ES-I3 (cell line): ENCODE data around the gene JAZF1.
"Not testable (repeated sequence)": the region's sequence is repeated elsewhere in the genome, so short reads cannot be mapped to it uniquely, and the experiment has no call there.

Experiments used
- H3K36me3 ChIP-seq: 2 replicates; pipeline ENCODE4 v1.6.1; 2013; ENCODE audit warnings: mild to moderate bottlenecking, low read length, control low read depth, moderate library complexity; ENCODE audit not compliant: insufficient read depth
- H3K4me1 ChIP-seq: 2 replicates; pipeline ENCODE4 v1.6.1; 2013; ENCODE audit warnings: mild to moderate bottlenecking, control low read depth, low read length; ENCODE audit not compliant: insufficient read depth
- H3K9ac ChIP-seq: 2 replicates; pipeline ENCODE4 v1.6.1; 2013; ENCODE audit warnings: low read depth, mild to moderate bottlenecking, low read length, moderate library complexity
- H3K9me3 ChIP-seq: 2 replicates; pipeline ENCODE4 v1.6.1; 2013; ENCODE audit warnings: mild to moderate bottlenecking, low read length, moderate library complexity; ENCODE audit not compliant: control insufficient read depth, insufficient read depth

Gene JAZF1

GRCh38 chr7:27869056-27869455, 311.5 kb downstream of the JAZF1 start:
- Histone ChIP-seq H3K9ac (no peak overlapping the region), H3K36me3 (no peaks in the 10 kb centered on the region), H3K9me3 (no peaks in the 10 kb centered on the region), H3K4me1 (no peaks in the 10 kb centered on the region)

- no peaks in the 10 kb centered on the region for H3K9me3 ChIP-seq
- no peaks in the 10 kb centered on the region for H3K36me3 ChIP-seq
Measured at GRCh38 chr7:27868131-27868550, 312.5 kb downstream of the JAZF1 start.

GRCh38 chr7:27866828-27867672, 313.5 kb downstream of the JAZF1 start:
- Histone ChIP-seq H3K9ac (no peak overlapping the region), H3K9me3 (no peaks in the 10 kb centered on the region), H3K4me1 (no peaks in the 10 kb centered on the region), H3K36me3 (no peaks in the 10 kb centered on the region)

More at GRCh38 chr7:27868131-27868550, 312.5 kb downstream of the JAZF1 start:
- no peaks in the 10 kb centered on the region for H3K4me1 ChIP-seq
- H3K9ac ChIP-seq = no peak overlapping the region

GRCh38 chr7:27866256-27866655, 314.3 kb downstream of the JAZF1 start:
- Histone ChIP-seq H3K4me1 (no peaks in the 10 kb centered on the region), H3K36me3 (no peaks in the 10 kb centered on the region), H3K9ac (no peak overlapping the region), H3K9me3 (no peaks in the 10 kb centered on the region)

GRCh38 chr7:27863880-27864279, 316.7 kb downstream of the JAZF1 start:
- Histone ChIP-seq H3K9ac (no peak overlapping the region), H3K4me1 (no peaks in the 10 kb centered on the region), H3K36me3 (no peaks in the 10 kb centered on the region), H3K9me3 (no peaks in the 10 kb centered on the region)

- H3K9me3 ChIP-seq = no peaks in the 10 kb centered on the region
- H3K4me1 ChIP-seq = no peaks in the 10 kb centered on the region
- no peaks in the 10 kb centered on the region for H3K36me3 ChIP-seq
- no peak overlapping the region for H3K9ac ChIP-seq
Measured at GRCh38 chr7:27861747-27862146, 318.8 kb downstream of the JAZF1 start.

GRCh38 chr7:27860800-27861199, 319.8 kb downstream of the JAZF1 start:
- Histone ChIP-seq H3K36me3 (no peaks in the 10 kb centered on the region), H3K9me3 (no peaks in the 10 kb centered on the region), H3K9ac (no peak overlapping the region), H3K4me1 (no peaks in the 10 kb centered on the region)

GRCh38 chr7:27856703-27857485, 323.7 kb downstream of the JAZF1 start:
- not testable (repeated sequence) for H3K4me1 ChIP-seq, H3K36me3 ChIP-seq, H3K9ac ChIP-seq, H3K9me3 ChIP-seq

- H3K9me3 ChIP-seq = no peaks in the 10 kb centered on the region
- H3K36me3 ChIP-seq = no peaks in the 10 kb centered on the region
- H3K9ac ChIP-seq = no peak overlapping the region
- H3K4me1 ChIP-seq = no peaks in the 10 kb centered on the region
Measured at GRCh38 chr7:27850531-27850930, 330.1 kb downstream of the JAZF1 start.

- Histone ChIP-seq H3K9me3 (no peaks in the 10 kb centered on the region), H3K4me1 (peaks cover 15% of the 10 kb centered on the region; the same call in 1 of the 2 replicates), H3K36me3 (no peaks in the 10 kb centered on the region), H3K9ac (no peak overlapping the region)
Measured at GRCh38 chr7:27846388-27846787, 334.2 kb downstream of the JAZF1 start.

GRCh38 chr7:27843584-27844305, 336.9 kb downstream of the JAZF1 start:
- H3K9me3 ChIP-seq = no peaks in the 10 kb centered on the region
- H3K36me3 ChIP-seq = no peaks in the 10 kb centered on the region
- peaks cover 15% of the 10 kb centered on the region; the same call in 1 of the 2 replicates for H3K4me1 ChIP-seq
- no peak overlapping the region for H3K9ac ChIP-seq

GRCh38 chr7:27842851-27843250, 337.7 kb downstream of the JAZF1 start:
- no peaks in the 10 kb centered on the region for H3K36me3 ChIP-seq

GRCh38 chr7:27842094-27842692, 338.4 kb downstream of the JAZF1 start:
- H3K4me1 ChIP-seq = peaks cover 15% of the 10 kb centered on the region; the same call in 1 of the 2 replicates

More at GRCh38 chr7:27842851-27843250, 337.7 kb downstream of the JAZF1 start:
- Histone ChIP-seq H3K4me1 (peaks cover 15% of the 10 kb centered on the region; the same call in 1 of the 2 replicates), H3K9ac (no peak overlapping the region), H3K9me3 (no peaks in the 10 kb centered on the region)

More at GRCh38 chr7:27842094-27842692, 338.4 kb downstream of the JAZF1 start:
- no peak overlapping the region for H3K9ac ChIP-seq
- H3K9me3 ChIP-seq = no peaks in the 10 kb centered on the region
- H3K36me3 ChIP-seq = no peaks in the 10 kb centered on the region
